Right lobe of liver (tissue), 4 donors: Measurements from ENCODE around the gene TAF3.

Experiments
- POLR2A ChIP-seq: fragments of 450-650 bp; IDR thresholded peaks from one replicate; pipeline ENCODE4 v1.6.1; 2017; ENCODE audit warnings: antibody characterized with exemption, mild to moderate bottlenecking
- TF ChIP-seq, protein P1 (sequence below), 4 donors: fragments of 200-600 bp in 3 of 4; fragments of 450-650 bp in 1 of 4; IDR thresholded peaks; one replicate each; pipeline versions ENCODE4 v1.5.1 to v1.8.0; 2016 to 2022; ENCODE audit warnings: antibody characterized with exemption in 4 of 4, mild to moderate bottlenecking in 2 of 4
- donor health status: DM: no; HTN: no; CAD: no.
- donor health status: DM: no; HTN: no; CAD: no.
- donor health status: DM: no; HTN: yes; CAD: no.

DNA sequence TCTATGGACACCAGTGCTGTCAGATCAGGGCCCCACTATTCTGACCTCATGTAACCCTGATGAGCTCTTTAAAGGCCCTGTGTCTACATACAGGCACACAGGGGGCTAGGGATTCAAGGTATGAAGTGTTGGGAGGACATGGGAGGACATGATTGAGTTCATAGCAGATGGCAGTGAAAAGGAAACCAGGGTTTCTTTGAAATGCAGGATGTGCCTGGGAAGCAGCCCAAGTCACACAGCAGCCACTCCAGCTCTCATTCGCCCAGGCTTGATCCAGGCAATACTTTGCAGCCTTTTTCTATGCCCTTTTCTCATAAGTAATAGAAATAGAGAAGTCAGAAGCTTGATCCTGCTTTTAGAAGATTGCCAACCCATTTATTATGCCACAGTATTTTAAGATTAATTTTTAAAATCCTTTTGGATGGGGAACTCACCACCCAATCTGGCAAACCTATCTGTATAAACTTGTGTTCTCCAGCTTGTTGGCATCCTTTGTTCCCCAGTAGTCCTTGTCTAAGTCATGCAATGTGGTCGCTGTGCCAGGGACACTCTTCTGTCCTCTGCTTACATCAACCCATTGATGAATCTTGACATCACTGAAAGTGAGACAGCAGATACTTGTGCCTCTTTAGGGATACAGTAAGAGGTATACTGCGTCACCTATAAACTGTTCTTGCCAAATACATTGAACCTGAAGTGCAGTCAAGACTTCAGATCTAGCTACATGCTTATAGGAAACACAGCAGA, 95.0 kb downstream of the TAF3 start:
- TF ChIP-seq, protein P1, sequence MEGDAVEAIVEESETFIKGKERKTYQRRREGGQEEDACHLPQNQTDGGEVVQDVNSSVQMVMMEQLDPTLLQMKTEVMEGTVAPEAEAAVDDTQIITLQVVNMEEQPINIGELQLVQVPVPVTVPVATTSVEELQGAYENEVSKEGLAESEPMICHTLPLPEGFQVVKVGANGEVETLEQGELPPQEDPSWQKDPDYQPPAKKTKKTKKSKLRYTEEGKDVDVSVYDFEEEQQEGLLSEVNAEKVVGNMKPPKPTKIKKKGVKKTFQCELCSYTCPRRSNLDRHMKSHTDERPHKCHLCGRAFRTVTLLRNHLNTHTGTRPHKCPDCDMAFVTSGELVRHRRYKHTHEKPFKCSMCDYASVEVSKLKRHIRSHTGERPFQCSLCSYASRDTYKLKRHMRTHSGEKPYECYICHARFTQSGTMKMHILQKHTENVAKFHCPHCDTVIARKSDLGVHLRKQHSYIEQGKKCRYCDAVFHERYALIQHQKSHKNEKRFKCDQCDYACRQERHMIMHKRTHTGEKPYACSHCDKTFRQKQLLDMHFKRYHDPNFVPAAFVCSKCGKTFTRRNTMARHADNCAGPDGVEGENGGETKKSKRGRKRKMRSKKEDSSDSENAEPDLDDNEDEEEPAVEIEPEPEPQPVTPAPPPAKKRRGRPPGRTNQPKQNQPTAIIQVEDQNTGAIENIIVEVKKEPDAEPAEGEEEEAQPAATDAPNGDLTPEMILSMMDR (IDR thresholded peaks at IDR 0.05) = no peak
- TF ChIP-seq POLR2A = no peak
